CD14-positive monocyte (primary cell): ENCODE data around the gene NYAP1. TPM values are rescaled to one million over a fixed set of nuclear protein-coding genes. Genes with fewer than 3 reads are reported as not detected.

Source experiments
- DNase-seq, 3 donors: peaks; one replicate each; pipeline ENCODE4 v3.0.0-alpha.2; 2011 to 2022
- H2AFZ ChIP-seq: 2 replicates; pipeline ENCODE4 v1.6.0; 2012; ENCODE audit warnings: mild to moderate bottlenecking, low read depth, low read length, inconsistent platforms; ENCODE audit not compliant: insufficient read depth, poor library complexity, severe bottlenecking
- H3K27ac ChIP-seq, 2 donors: 1 replicate in 1 of 2; 2 replicates in 1 of 2; pipeline ENCODE4 v1.5.1; 2012 to 2013; ENCODE audit warnings: low read length in 2 of 2, control low read depth in 1 of 2, inconsistent platforms in 1 of 2, low read depth in 1 of 2, mild to moderate bottlenecking in 1 of 2
- H3K27me3 ChIP-seq, 2 donors: one replicate each; pipeline versions ENCODE4 v1.6.0 to v1.6.1; 2011 to 2013; ENCODE audit warnings: low read length in 2 of 2; ENCODE audit not compliant: control insufficient read depth in 2 of 2, insufficient read depth in 2 of 2
- H3K36me3 ChIP-seq, 2 donors: replicated peaks in 1 of 2; 1 replicate in 1 of 2; 2 replicates in 1 of 2; pipeline versions ENCODE4 v1.5.1 to v1.6.1; 2012 to 2013; ENCODE audit warnings: low read length in 2 of 2, control low read depth in 1 of 2, inconsistent platforms in 1 of 2, mild to moderate bottlenecking in 1 of 2; ENCODE audit not compliant: insufficient read depth in 2 of 2, control insufficient read depth in 1 of 2
- H3K4me1 ChIP-seq, 2 donors: 1 replicate in 1 of 2; 2 replicates in 1 of 2; pipeline versions ENCODE4 v1.5.1 to v1.6.1; 2012 to 2013; ENCODE audit warnings: low read length in 2 of 2, control low read depth in 1 of 2, inconsistent platforms in 1 of 2, mild to moderate bottlenecking in 1 of 2, moderate library complexity in 1 of 2; ENCODE audit not compliant: insufficient read depth in 2 of 2, control insufficient read depth in 1 of 2
- H3K4me2 ChIP-seq: replicated peaks from 2 replicates; pipeline ENCODE3; 2012; ENCODE audit warnings: low read length, moderate library complexity, mild to moderate bottlenecking; ENCODE audit not compliant: poor library complexity, severe bottlenecking; ENCODE audit errors: extremely low read depth
- H3K4me3 ChIP-seq, 3 experiments: fragments of 200-600 bp in 1 of 3; sonication (generic) in 1 of 3; replicated peaks in 1 of 3; 1 replicate in 2 of 3; 2 replicates in 1 of 3; pipeline ENCODE4 v1.5.1; 2011 to 2013; ENCODE audit warnings: low read length in 3 of 3, mild to moderate bottlenecking in 3 of 3, control low read depth in 2 of 3, low read depth in 2 of 3, inconsistent platforms in 1 of 3, moderate library complexity in 1 of 3
- H3K79me2 ChIP-seq: 2 replicates; pipeline ENCODE4 v1.6.0; 2012; ENCODE audit warnings: mild to moderate bottlenecking, control low read depth, inconsistent platforms, low read length, moderate library complexity; ENCODE audit not compliant: insufficient read depth
- H3K9ac ChIP-seq: 2 replicates; pipeline ENCODE4 v1.6.0; 2017; ENCODE audit warnings: low read length, mild to moderate bottlenecking; ENCODE audit not compliant: insufficient read depth, poor library complexity, severe bottlenecking
- H3K9me3 ChIP-seq, 2 donors: replicated peaks in 1 of 2; 1 replicate in 1 of 2; 2 replicates in 1 of 2; pipeline versions ENCODE4 v1.5.1 to v1.6.1; 2012 to 2013; ENCODE audit warnings: low read length in 2 of 2, control low read depth in 1 of 2; ENCODE audit not compliant: control insufficient read depth in 1 of 2, insufficient read depth in 1 of 2
- H4K20me1 ChIP-seq: 2 replicates; pipeline ENCODE4 v1.6.0; 2012; ENCODE audit warnings: mild to moderate bottlenecking, low read length, control low read depth, moderate library complexity; ENCODE audit not compliant: insufficient read depth
- H3K27ac Mint-ChIP-seq, 7 donors: one replicate each; pipeline ENCODE4 v1.8.0; 2020; ENCODE audit warnings: mild to moderate bottlenecking in 7 of 7, mixed read lengths in 7 of 7, moderate library complexity in 6 of 7, inconsistent platforms in 2 of 7
- H3K27me3 Mint-ChIP-seq, 3 donors: one replicate each; pipeline ENCODE4 v1.8.0; 2021 to 2022; ENCODE audit warnings: low read depth in 3 of 3, mild to moderate bottlenecking in 3 of 3, mixed read lengths in 3 of 3, moderate library complexity in 3 of 3, inconsistent platforms in 1 of 3
- H3K36me3 Mint-ChIP-seq, 2 donors: one replicate each; pipeline ENCODE4 v1.8.0; 2020; ENCODE audit warnings: mixed read lengths in 2 of 2, inconsistent platforms in 1 of 2, mild to moderate bottlenecking in 1 of 2
- H3K4me1 Mint-ChIP-seq: one replicate; pipeline ENCODE4 v1.8.0; 2020; ENCODE audit warnings: mild to moderate bottlenecking, mixed read lengths
- H3K4me3 Mint-ChIP-seq, 2 donors: one replicate each; pipeline ENCODE4 v1.8.0; 2020; ENCODE audit warnings: mild to moderate bottlenecking in 2 of 2, mixed read lengths in 2 of 2, moderate library complexity in 1 of 2
- H3K9me3 Mint-ChIP-seq, 7 donors: one replicate each; pipeline ENCODE4 v1.8.0; 2020 to 2022; ENCODE audit warnings: mixed read lengths in 7 of 7, mild to moderate bottlenecking in 6 of 7, moderate library complexity in 6 of 7, inconsistent platforms in 2 of 7
- CTCF ChIP-seq: fragments of 200-600 bp; IDR thresholded peaks from one replicate; pipeline ENCODE4 v1.8.0; 2022; ENCODE audit warnings: antibody characterized with exemption, mild to moderate bottlenecking
- WGBS: methylation state at CpG from one replicate; pipeline ENCODE4 v1.1.5; 2013; ENCODE audit warnings: missing lambda C conversion rate; ENCODE audit not compliant: insufficient coverage; 5-methylcytosine and 5-hydroxymethylcytosine counted together
- intact Hi-C, 2 donors: fragments of 100-400 bp; cut with micrococcal nuclease; formaldehyde crosslinking; loops; one replicate each; pipeline versions ENCODE4 v1.15.0 to v1.15.1; 2023
- polyA plus RNA-seq, 3 donors: library from polyadenylated mRNA; depleted of rRNA in 1 of 3; unstranded in 2 of 3; stranded (reverse) in 1 of 3; fragments of 300-500 nt in 2 of 3; fragments of >200 nt in 1 of 3; fragmentation: Illumina TruSeq in 2 of 3; gene quantifications; 1 replicate in 2 of 3; 2 replicates in 1 of 3; pipeline ENCODE4 v1.2.3, GENCODE V29; 2012 to 2021

NYAP1 gene
- polyA plus RNA-seq, 3 donors, result not detected

GRCh38 chr7:100489121-100489520 is 5.4 kb downstream of the NYAP1 start:
- Mint-ChIP-seq H3K9me3 (peaks cover 0 to 4% (median 1%) of the 10 kb centered on the region in 7 donors), H3K27me3 (peaks cover 29 to 43% (median 32%) of the 10 kb centered on the region in 3 donors), H3K36me3 (peaks cover 0 to 3% of the 10 kb centered on the region in 2 donors), H3K4me1 (peaks cover 8% of the 10 kb centered on the region), H3K4me3 (no peak overlapping the region), H3K27ac (peak overlapping the region in 1 of 7 donors; percentile 50)
- 98% methylated on average over 9 of the region's 10 CpGs for WGBS
- Histone ChIP-seq H3K4me3 (no peak overlapping the region), H3K4me1 (peaks cover 4 to 11% of the 10 kb centered on the region in 2 donors), H3K79me2 (no peaks in the 10 kb centered on the region), H3K27ac (no peak overlapping the region), H3K4me2 (no peak overlapping the region), H3K9ac (no peak overlapping the region), H3K27me3 (peaks cover 5 to 29% of the 10 kb centered on the region in 2 donors), H4K20me1 (no peaks in the 10 kb centered on the region), H3K36me3 (no peaks in the 10 kb centered on the region), H3K9me3 (no peaks in the 10 kb centered on the region), H2AFZ (no peak overlapping the region)
- intact Hi-C loops, result no loop called here
- TF ChIP-seq CTCF, result no peak
- DNase-seq, result no peak

- TF ChIP-seq CTCF, result no peak
- H3K27ac Mint-ChIP-seq, result peak overlapping the region in 1 of 7 donors; percentile 50
Observed at GRCh38 chr7:100489824-100490223, 6.1 kb downstream of the NYAP1 start.

More at GRCh38 chr7:100489824-100490223, 6.1 kb downstream of the NYAP1 start:
- H3K36me3 Mint-ChIP-seq, result peaks cover 0 to 3% of the 10 kb centered on the region in 2 donors
- no peak overlapping the region for H3K4me3 Mint-ChIP-seq
- Histone ChIP-seq H3K4me2 (no peak overlapping the region), H3K9ac (no peak overlapping the region), H3K36me3 (no peaks in the 10 kb centered on the region), H3K4me3 (no peak overlapping the region), H3K27ac (no peak overlapping the region), H2AFZ (no peak overlapping the region), H4K20me1 (no peaks in the 10 kb centered on the region), H3K79me2 (no peaks in the 10 kb centered on the region), H3K9me3 (no peaks in the 10 kb centered on the region), H3K4me1 (peaks cover 4 to 13% of the 10 kb centered on the region in 2 donors), H3K27me3 (peaks cover 5 to 30% of the 10 kb centered on the region in 2 donors)
- 69% methylated on average over 5 of the region's 9 CpGs for WGBS
- DNase-seq, result peak; percentile 30 to 63 (median 38)
- peaks cover 0 to 4% (median 1%) of the 10 kb centered on the region in 7 donors for H3K9me3 Mint-ChIP-seq
- peaks cover 29 to 48% (median 30%) of the 10 kb centered on the region in 3 donors for H3K27me3 Mint-ChIP-seq
- H3K4me1 Mint-ChIP-seq, result peaks cover 9% of the 10 kb centered on the region
- intact Hi-C loops, result no loop called here
